SK-MEL-5 (cell line): Measurements from ENCODE around the gene DGKB. TPM values are rescaled to one million over a fixed set of nuclear protein-coding genes. Genes with fewer than 3 reads are reported as not detected.

Experiments
- DNase-seq: peaks from one replicate; pipeline ENCODE4 v3.0.0-alpha.2; 2016; ENCODE audit warnings: low read depth, low spot score
- in situ Hi-C: cut with HindIII; loops from 2 replicates; pipeline ENCODE4 v1.10.0; 2016; ENCODE audit warnings: low sequenced_read_pairs, high pct_unique_total_duplicates, low pct_unique_long_range_greater_than_20kb
- polyA plus RNA-seq, 2 experiments: library from polyadenylated mRNA; depleted of rRNA; stranded (reverse); fragments of >200 nt; gene quantifications; 2 replicates each; pipeline ENCODE4 v1.2.3, GENCODE V29; 2015
- total RNA-seq: library from RNA; depleted of rRNA; stranded (reverse); fragments of >200 nt; shearing (Covaris generic); gene quantifications from 2 replicates; pipeline ENCODE4 v1.2.3, GENCODE V29; 2014; rRNA removed

DGKB gene
- 0.03 and 0.16 TPM in 2 replicates for total RNA-seq
- 0.05 and 0.20 TPM in 2 replicates for polyA plus RNA-seq (2015; cell fraction: cytosol; rRNA removed)
- not detected in 2 replicates for polyA plus RNA-seq (2015; cell fraction: nucleus; rRNA removed)

- in situ Hi-C loops, result no loop called here
These were observed at the start of gene DGKB for GRCh38 chr7:14902589-14903067. TSS of gene DGKB (minus strand) at chr7:14902751.

DNA sequence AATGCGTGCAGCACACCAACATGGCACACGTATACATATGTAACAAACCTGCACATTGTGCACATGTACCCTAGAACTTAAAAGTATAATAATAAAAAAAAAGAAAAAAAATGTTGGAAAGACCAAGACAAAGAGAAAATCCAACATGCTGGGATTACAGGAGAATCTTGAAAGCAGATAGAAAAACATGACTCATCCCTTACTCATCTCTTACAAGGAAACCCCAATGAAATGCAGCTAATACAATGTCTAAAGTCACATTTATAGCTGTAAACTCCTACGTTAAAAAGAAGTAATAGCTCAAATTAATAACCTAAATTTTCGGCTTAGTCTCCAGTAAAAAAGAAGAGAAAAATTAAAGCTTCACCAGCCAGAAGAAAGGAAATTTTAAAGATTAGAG is 47.5 kb upstream of the DGKB start:
- no peak for DNase-seq
- in situ Hi-C loops, result no loop called here

More at GRCh38 chr7:14902589-14903067, at the start of gene DGKB:
- DNase-seq, result no peak

GRCh38 chr7:14938181-14938580 is 35.6 kb upstream of the DGKB start:
- in situ Hi-C loops, result no loop called here
- no peak for DNase-seq

DNA sequence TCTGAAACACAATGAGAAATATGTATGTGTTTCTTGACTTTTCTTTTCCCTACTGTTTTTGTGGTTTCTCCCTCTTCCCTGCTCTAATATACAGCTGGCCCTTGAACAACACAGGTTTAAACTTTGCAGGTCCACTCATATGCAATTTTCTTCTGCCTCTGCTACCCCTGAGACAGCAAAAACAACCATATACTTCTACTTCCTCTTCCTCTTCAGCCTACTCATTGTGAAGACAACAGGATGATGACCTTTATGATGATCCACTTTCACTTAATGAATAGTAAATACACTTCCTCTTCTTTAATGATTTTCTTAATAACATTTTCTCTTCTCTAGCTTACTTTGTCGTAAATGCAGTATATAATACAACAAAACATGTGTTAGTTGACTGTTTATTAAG is 35.0 kb upstream of the DGKB start:
- DNase-seq, result no peak
- in situ Hi-C loops, result no loop called here

DNA sequence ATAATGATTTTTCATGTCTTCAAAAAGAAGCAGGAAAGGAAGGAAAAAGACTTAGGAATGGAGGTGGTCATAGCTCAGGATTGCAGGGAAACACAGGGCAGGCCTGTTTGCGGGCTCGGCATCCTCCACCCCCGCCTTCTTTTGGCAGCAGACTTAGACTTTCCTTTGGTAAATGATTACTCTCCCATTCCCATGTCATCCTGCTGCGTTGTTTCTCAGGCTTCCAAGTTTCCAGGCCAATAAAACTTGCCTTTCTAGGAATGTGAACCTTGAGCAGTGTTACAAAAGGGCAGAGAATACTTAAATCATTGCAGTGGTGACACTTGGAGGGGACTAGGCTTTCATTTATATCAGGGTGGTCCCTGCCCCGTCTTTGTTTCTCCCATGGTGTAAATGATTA is 34.0 kb upstream of the DGKB start:
- in situ Hi-C loops, result no loop called here
- no peak for DNase-seq

- in situ Hi-C loops, result no loop called here
- no peak for DNase-seq
These were observed 32.3 kb upstream of the DGKB start for GRCh38 chr7:14934839-14935238.

GRCh38 chr7:14931511-14932215 is 29.1 kb upstream of the DGKB start:
- in situ Hi-C loops, result no loop called here
- DNase-seq, result no peak

DNA sequence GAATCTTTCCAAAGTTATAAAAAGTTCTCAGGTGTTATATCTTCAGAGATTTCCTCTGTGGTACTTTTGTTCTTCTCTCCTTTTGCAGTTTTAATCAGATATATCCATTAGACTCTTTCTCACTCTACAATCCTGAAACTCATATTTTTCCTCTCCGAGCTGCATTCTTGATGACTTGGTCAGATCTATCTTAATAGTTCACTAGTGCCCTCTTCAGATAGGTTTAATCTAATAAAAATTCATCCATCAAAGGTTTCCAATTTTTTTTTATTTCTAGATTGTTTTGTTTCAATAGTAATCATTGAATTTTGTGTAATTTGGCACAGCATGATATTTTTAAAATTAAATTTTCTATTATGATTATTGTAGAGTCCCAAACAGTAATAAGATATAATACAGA is 21.8 kb upstream of the DGKB start:
- peak; percentile 35 for DNase-seq
- in situ Hi-C loops, result no loop called here

DNA sequence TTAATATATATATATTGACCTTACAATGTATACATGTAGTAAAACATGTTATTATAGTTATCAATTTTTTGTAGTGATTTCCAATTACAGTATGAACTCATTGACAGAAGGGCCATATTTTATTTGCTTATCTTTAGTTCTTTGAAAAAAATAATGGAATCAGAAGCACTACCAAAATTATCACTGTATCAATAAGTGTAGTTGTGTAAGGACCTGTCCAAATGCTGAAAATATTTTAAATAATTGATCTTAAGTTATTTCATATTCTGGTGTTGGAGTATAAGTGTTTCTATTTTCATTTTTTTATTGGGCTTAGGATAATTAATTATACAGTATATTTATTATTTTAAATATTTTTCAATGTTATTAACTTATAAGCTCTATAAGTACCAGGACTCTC is 8.5 kb upstream of the DGKB start:
- DNase-seq, result no peak
- in situ Hi-C loops, result no loop called here

GRCh38 chr7:14908697-14909096 is 6.1 kb upstream of the DGKB start:
- in situ Hi-C loops, result no loop called here
- DNase-seq, result no peak

DNA sequence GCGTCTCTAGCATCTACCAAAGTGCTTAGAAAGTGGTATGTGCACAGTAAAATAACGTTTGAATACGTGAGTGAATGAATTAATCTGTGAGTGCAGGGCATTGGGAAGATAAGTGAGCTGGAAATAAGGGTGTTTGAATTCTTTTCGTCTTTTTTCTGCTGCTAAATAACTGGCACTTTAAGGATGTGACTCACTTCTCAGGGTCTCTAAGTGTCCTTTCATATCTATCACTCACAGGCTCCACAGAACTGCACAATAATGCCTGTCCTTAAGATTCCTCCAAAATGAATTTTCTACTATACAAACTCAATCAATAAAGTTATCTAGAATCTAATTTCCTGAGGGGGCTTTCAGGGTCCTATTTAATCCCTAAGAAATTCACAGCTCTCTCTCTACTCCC is 3.2 kb upstream of the DGKB start:
- in situ Hi-C loops, result no loop called here

GRCh38 chr7:14900051-14900450 is 2.5 kb downstream of the DGKB start:
- DNase-seq, result no peak
- in situ Hi-C loops, result no loop called here

More for the DNA sequence above, 3.2 kb upstream of the DGKB start:
- no peak for DNase-seq

GRCh38 chr7:14899030-14899429 is 3.5 kb downstream of the DGKB start:
- no peak for DNase-seq
- in situ Hi-C loops, result no loop called here

DNA sequence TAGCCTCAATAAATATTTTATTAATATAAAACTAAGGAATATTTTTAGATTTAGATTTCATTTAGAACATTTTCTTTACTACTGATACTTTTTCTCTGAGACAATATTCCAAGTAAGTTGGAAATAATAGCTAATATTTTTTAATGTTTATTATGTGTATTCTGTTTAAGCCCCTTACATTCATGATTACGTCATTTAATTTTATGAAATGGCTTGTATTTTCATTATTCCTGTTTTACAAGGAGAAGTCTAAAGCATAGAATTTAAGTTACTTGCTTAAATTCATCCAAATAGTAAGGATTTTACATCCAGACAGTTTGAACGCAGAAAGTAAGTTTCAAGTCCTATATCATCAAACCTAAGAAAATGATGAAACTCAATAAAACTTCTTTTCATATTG is 6.1 kb downstream of the DGKB start:
- in situ Hi-C loops, result no loop called here
- DNase-seq, result no peak

DNA sequence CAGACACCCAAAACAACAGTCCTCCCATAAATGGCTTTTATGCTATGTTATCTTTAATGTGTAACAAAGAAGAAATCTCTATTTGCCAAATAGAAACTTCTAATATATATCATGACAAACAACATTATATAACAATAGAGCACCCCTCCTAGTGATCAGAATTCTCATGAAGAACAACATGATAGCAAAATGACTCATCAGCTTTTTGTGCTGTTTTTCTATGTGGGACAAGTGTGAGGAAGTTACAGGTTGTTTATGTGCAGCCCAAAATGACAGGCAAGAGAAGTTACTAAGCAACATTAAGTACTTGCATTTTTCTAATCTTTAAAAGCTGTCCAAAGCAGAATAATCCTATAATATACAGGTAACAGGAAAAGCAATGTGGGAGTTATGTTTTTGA is 7.7 kb downstream of the DGKB start:
- no peak for DNase-seq
- in situ Hi-C loops, result no loop called here

- DNase-seq, result no peak
- in situ Hi-C loops, result no loop called here
These were observed 9.6 kb downstream of the DGKB start for GRCh38 chr7:14892961-14893360.

- DNase-seq, result no peak
- in situ Hi-C loops, result no loop called here
These were observed 11.3 kb downstream of the DGKB start for GRCh38 chr7:14891289-14891688.

DNA sequence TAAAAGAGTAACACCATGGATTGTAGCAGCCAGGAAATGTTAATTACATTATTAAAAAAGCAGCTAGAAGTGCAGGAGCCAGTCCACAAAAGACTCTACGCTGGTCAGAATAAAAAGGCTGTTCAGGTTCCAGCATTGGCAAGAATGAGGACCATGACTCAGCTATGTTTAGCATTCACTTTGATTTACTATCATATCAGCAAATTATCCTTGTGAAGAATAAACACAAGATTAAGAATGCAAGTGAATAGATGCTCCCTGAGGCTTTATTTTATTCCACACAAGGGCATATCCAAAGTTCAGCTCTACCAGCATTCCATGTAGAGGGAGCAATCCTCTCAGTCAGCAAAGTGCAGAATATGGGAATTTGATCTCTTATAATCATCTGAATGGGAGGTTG is 13.6 kb downstream of the DGKB start:
- no peak for DNase-seq
- in situ Hi-C loops, result no loop called here

DNA sequence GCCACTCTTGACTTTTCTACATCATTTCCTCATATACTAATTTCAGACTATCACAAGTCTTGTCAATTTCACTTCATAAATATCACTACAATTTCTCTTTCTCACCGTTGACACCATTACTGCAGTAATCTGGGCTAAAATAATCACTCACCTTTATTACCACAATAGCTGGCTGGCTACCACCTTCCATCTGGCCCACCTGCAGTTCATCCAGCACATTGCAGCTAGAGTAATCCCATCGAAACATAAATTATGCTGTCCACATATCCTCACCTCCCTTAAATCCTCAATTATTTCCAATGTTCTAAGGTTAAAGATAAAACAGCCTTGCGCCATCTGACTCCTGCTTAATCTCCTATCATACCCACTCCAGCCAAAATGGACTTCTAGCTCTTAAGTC is 16.0 kb downstream of the DGKB start:
- no peak for DNase-seq
- in situ Hi-C loops, result no loop called here
